Immature natural killer cell (primary cell): ENCODE results near the gene CCDC3. TPM values are rescaled to one million over a fixed set of nuclear protein-coding genes. Genes with fewer than 3 reads are reported as not detected.

Experiments
- polyA plus RNA-seq, 3 donors: library from polyadenylated mRNA; unstranded; fragments of 300-500 nt; fragmentation: Illumina TruSeq; gene quantifications; one replicate each; pipeline ENCODE4 v1.2.3, GENCODE V29; 2021

CCDC3 gene
- polyA plus RNA-seq, 3 donors from 2014 or later = not detected

Other genes with a start within 250 kb of the CCDC3 start
- gene OPTN, start 98.5 kb upstream of the CCDC3 start, polyA plus RNA-seq = 100 to 1,000 TPM in 1 of 3 donors, 10 to 100 TPM in 2; 35.4 to 103 (median 71.8) TPM
- under 1 TPM; 0.13 to 0.58 (median 0.55) TPM for gene MCM10, start 159.8 kb upstream of the CCDC3 start, polyA plus RNA-seq
- not detected for gene UCMA, start 232.7 kb upstream of the CCDC3 start, polyA plus RNA-seq